MCF 10A (cell line): ENCODE data around the gene DNAH2. TPM values are rescaled to one million over a fixed set of nuclear protein-coding genes. Genes with fewer than 3 reads are reported as not detected.

Source experiments
- BruUV-seq: library from RNA; stranded (reverse); fragments of 400-500 nt; replicated peaks from 2 replicates; lab custom pipeline; 2021; lab: Mats Ljungman, UMichigan
- CTCF ChIA-PET: fragments of 300-600 bp; sonication (Branson Sonifier 250); formaldehyde crosslinking; extraction: SDS; loops from one replicate; lab custom pipeline; 2021; ENCODE audit warnings: antibody characterized with exemption, inconsistent platforms; lab: Yijun Ruan, JAX
- POLR2A ChIA-PET: fragments of 300-600, 350-650 bp; sonication (Branson Sonifier 250); formaldehyde crosslinking; extraction: SDS; loops from one replicate; lab custom pipeline; 2020; ENCODE audit warnings: antibody characterized with exemption, inconsistent platforms; lab: Yijun Ruan, JAX
- DNase-seq: peaks from one replicate; pipeline ENCODE4 v3.0.0-alpha.2; 2018; ENCODE audit not compliant: unreplicated experiment
- H3K27ac Mint-ChIP-seq: one replicate; pipeline ENCODE4 v1.8.0; 2022; ENCODE audit warnings: mild to moderate bottlenecking, low read depth, mixed read lengths; ENCODE audit not compliant: unreplicated experiment
- H3K27me3 Mint-ChIP-seq: one replicate; pipeline ENCODE4 v1.8.0; 2022; ENCODE audit warnings: mixed read lengths; ENCODE audit not compliant: insufficient read depth, unreplicated experiment
- H3K36me3 Mint-ChIP-seq: one replicate; pipeline ENCODE4 v1.8.0; 2022; ENCODE audit warnings: mild to moderate bottlenecking, moderate library complexity, mixed read lengths; ENCODE audit not compliant: insufficient read depth, unreplicated experiment
- H3K4me1 Mint-ChIP-seq: one replicate; pipeline ENCODE4 v1.8.0; 2022; ENCODE audit warnings: mixed read lengths; ENCODE audit not compliant: insufficient read depth, unreplicated experiment
- H3K4me3 Mint-ChIP-seq: one replicate; pipeline ENCODE4 v1.8.0; 2022; ENCODE audit warnings: mild to moderate bottlenecking, moderate library complexity, mixed read lengths; ENCODE audit not compliant: unreplicated experiment
- H3K9me3 Mint-ChIP-seq: one replicate; pipeline ENCODE4 v1.8.0; 2022; ENCODE audit warnings: mixed read lengths; ENCODE audit not compliant: unreplicated experiment
- CTCF ChIP-seq: fragments of 200-600 bp; IDR thresholded peaks from one replicate; pipeline ENCODE4 v1.8.0; 2022; ENCODE audit warnings: antibody characterized with exemption, mild to moderate bottlenecking; ENCODE audit not compliant: unreplicated experiment
- intact Hi-C: fragments of 100-400 bp; cut with micrococcal nuclease; formaldehyde crosslinking; loops from 2 replicates; pipeline ENCODE4 v1.14.1; 2022
- total RNA-seq: library from RNA; stranded (reverse); gene quantifications from 2 replicates; pipeline ENCODE4 v1.2.3, GENCODE V29; 2022

Gene DNAH2
- total RNA-seq, 1 experiment from 2014 or later, result 0.12 TPM

GRCh38 chr17:7798839-7799238, 81.3 kb downstream of the DNAH2 start:
- no peak for TF ChIP-seq CTCF
- H3K27me3 Mint-ChIP-seq, result no peaks in the 10 kb centered on the region
- H3K9me3 Mint-ChIP-seq, result no peaks in the 10 kb centered on the region
- ChIA-PET CTCF (interaction anchor here (0.6 to 1.3 kb wide), 4 partner anchors 10 to 630 kb away, joined by 3 to 4 read pairs (median 3); no protein-coding TSS in a partner anchor), POLR2A (interaction anchor here (0.8 kb wide), 1 partner anchor 13 kb away, joined by 3 read pairs; no protein-coding TSS in a partner anchor)
- no peaks in the 10 kb centered on the region for H3K36me3 Mint-ChIP-seq
- no peak overlapping the region for H3K27ac Mint-ChIP-seq
- intact Hi-C loops, result no loop called here
- BruUV-seq, result no TSS peak
- DNase-seq, result no peak
- no peak overlapping the region for H3K4me3 Mint-ChIP-seq
- H3K4me1 Mint-ChIP-seq, result peaks cover 2% of the 10 kb centered on the region

GRCh38 chr17:7803981-7804380, 86.4 kb downstream of the DNAH2 start:
- H3K27ac Mint-ChIP-seq, result no peak overlapping the region
- CTCF ChIA-PET, result interaction anchor here (0.6 to 1.1 kb wide), 6 partner anchors 10 to 290 kb away, joined by 3 to 4 read pairs (median 3); partner anchors contain the start of gene WRAP53
- no peak overlapping the region for H3K4me3 Mint-ChIP-seq
- peak; percentile 80 for DNase-seq
- H3K4me1 Mint-ChIP-seq, result peaks cover 16% of the 10 kb centered on the region
- intact Hi-C loops, result no loop called here
- H3K27me3 Mint-ChIP-seq, result no peaks in the 10 kb centered on the region
- BruUV-seq, result no TSS peak
- POLR2A ChIA-PET, result no interaction called here
- TF ChIP-seq CTCF, result no peak
- no peaks in the 10 kb centered on the region for H3K36me3 Mint-ChIP-seq
- H3K9me3 Mint-ChIP-seq, result no peaks in the 10 kb centered on the region

GRCh38 chr17:7806587-7806986, 89.0 kb downstream of the DNAH2 start:
- H3K36me3 Mint-ChIP-seq, result no peaks in the 10 kb centered on the region
- POLR2A ChIA-PET, result no interaction called here
- no peaks in the 10 kb centered on the region for H3K27me3 Mint-ChIP-seq
- H3K4me3 Mint-ChIP-seq, result no peak overlapping the region
- no TSS peak for BruUV-seq
- H3K4me1 Mint-ChIP-seq, result peaks cover 26% of the 10 kb centered on the region
- no peak for TF ChIP-seq CTCF
- CTCF ChIA-PET, result interaction anchor here (0.6 kb wide), 2 partner anchors 25 to 764 kb away, joined by 3 to 4 read pairs; no protein-coding TSS in a partner anchor
- DNase-seq, result no peak
- intact Hi-C loops, result no loop called here
- H3K9me3 Mint-ChIP-seq, result no peaks in the 10 kb centered on the region
- H3K27ac Mint-ChIP-seq, result no peak overlapping the region

GRCh38 chr17:7807206-7807605, 89.7 kb downstream of the DNAH2 start:
- Mint-ChIP-seq H3K4me3 (no peak overlapping the region), H3K4me1 (peaks cover 26% of the 10 kb centered on the region), H3K36me3 (no peaks in the 10 kb centered on the region), H3K27me3 (no peaks in the 10 kb centered on the region), H3K27ac (no peak overlapping the region), H3K9me3 (no peaks in the 10 kb centered on the region)
- no peak for TF ChIP-seq CTCF
- intact Hi-C loops, result no loop called here
- no peak for DNase-seq
- ChIA-PET CTCF (interaction anchor here (0.6 kb wide), 1 partner anchor 765 kb away, joined by 4 read pairs; no protein-coding TSS in a partner anchor), POLR2A (interaction anchor here (0.6 kb wide), 1 partner anchor 20 kb away, joined by 3 read pairs; no protein-coding TSS in a partner anchor)
- BruUV-seq, result no TSS peak
